Measurements from ENCODE around the gene DBN1. TPM values are rescaled to one million over a fixed set of nuclear protein-coding genes. Genes with fewer than 3 reads are reported as not detected.

Gene DBN1
- total RNA-seq, 6 donors from 2014 or later: 17.0 to 55.6 (median 30.1) TPM

- Histone ChIP-seq H3K36me3 (peaks cover 4 to 57% (median 44%) of the 10 kb centered on the region in 4 donors), H3K4me3 (no peak overlapping the region), H3K27me3 (no peaks in the 10 kb centered on the region), H3K27ac (no peak overlapping the region), H3K4me1 (peaks cover 39 to 63% (median 45%) of the 10 kb centered on the region in 4 donors), H3K9me3 (no peaks in the 10 kb centered on the region)
- ATAC-seq (ENCODE audit: low FRiP score in 2 of 2): no peak
- 85 to 96% methylated on average over 33 to 45 of the region's 54 CpGs for WGBS, 2 donors
- TF ChIP-seq CTCF (IDR thresholded peaks at IDR 0.05): no peak
- peak in 1 of 2 donors; percentile 82 for DNase-seq
These were observed 18.7 kb upstream of the DBN1 start for GRCh38 chr5:177491983-177492746.

- no peaks in the 10 kb centered on the region for H3K9me3 ChIP-seq
- H3K4me3 ChIP-seq: no peak overlapping the region
- H3K27me3 ChIP-seq: no peaks in the 10 kb centered on the region
- ATAC-seq (ENCODE audit: low FRiP score in 2 of 2) (peak in 1 of 2 donors; percentile 38), DNase-seq (peak in 1 of 2 donors; percentile 89)
- H3K4me1 ChIP-seq: peaks cover 37 to 56% (median 41%) of the 10 kb centered on the region in 4 donors
- H3K36me3 ChIP-seq: peaks cover 4 to 60% (median 47%) of the 10 kb centered on the region in 4 donors
- WGBS, 2 donors: 68 to 77% methylated on average over 20 to 34 of the region's 43 CpGs
- peak; percentile 41 to 77 (median 64) for TF ChIP-seq CTCF (IDR thresholded peaks at IDR 0.05)
- no peak for TF ChIP-seq POLR2A (IDR thresholded peaks at IDR 0.05)
- peak overlapping the region in 1 of 4 donors; percentile 19 for H3K27ac ChIP-seq
These were observed 18.1 kb upstream of the DBN1 start for GRCh38 chr5:177491429-177491945.

- Histone ChIP-seq H3K36me3 (peaks cover 4 to 65% (median 48%) of the 10 kb centered on the region in 4 donors), H3K27me3 (no peaks in the 10 kb centered on the region), H3K4me1 (peaks cover 32 to 51% (median 36%) of the 10 kb centered on the region in 4 donors), H3K4me3 (no peak overlapping the region), H3K27ac (peak overlapping the region in 1 of 4 donors; percentile 19), H3K9me3 (no peaks in the 10 kb centered on the region)
- ATAC-seq (ENCODE audit: low FRiP score in 2 of 2) (no peak), DNase-seq (peak in 1 of 2 donors; percentile 73)
- no peak for TF ChIP-seq POLR2AphosphoS5 (IDR thresholded peaks at IDR 0.05)
- TF ChIP-seq CTCF (IDR thresholded peaks at IDR 0.05): no peak
- TF ChIP-seq POLR2A (IDR thresholded peaks at IDR 0.05): no peak
- no peak for TF ChIP-seq EP300 (IDR thresholded peaks at IDR 0.05)
- 96% methylated on average over 4 to 16 of the region's 16 CpGs for WGBS, 2 donors
These were observed 17.6 kb upstream of the DBN1 start for GRCh38 chr5:177490992-177491391.

- Histone ChIP-seq H3K27me3 (no peaks in the 10 kb centered on the region), H3K9me3 (no peaks in the 10 kb centered on the region), H3K27ac (no peak overlapping the region), H3K4me3 (no peak overlapping the region), H3K36me3 (peaks cover 4 to 70% (median 50%) of the 10 kb centered on the region in 4 donors), H3K4me1 (peaks cover 26 to 46% (median 30%) of the 10 kb centered on the region in 4 donors)
- ATAC-seq (ENCODE audit: low FRiP score in 2 of 2): no peak
- WGBS, 2 donors: 84 to 90% methylated on average over 15 of the region's 15 CpGs
- no peak for TF ChIP-seq POLR2A (IDR thresholded peaks at IDR 0.05)
- TF ChIP-seq POLR2AphosphoS5 (IDR thresholded peaks at IDR 0.05): no peak
- no peak for TF ChIP-seq CTCF (IDR thresholded peaks at IDR 0.05)
- no peak for TF ChIP-seq EP300 (IDR thresholded peaks at IDR 0.05)
- DNase-seq: peak in 1 of 2 donors; percentile 49
These were observed 17.0 kb upstream of the DBN1 start for GRCh38 chr5:177490311-177490991.
